ENCODE data around the gene KIF25.

- TF ChIP-seq CTCF (IDR thresholded peaks at IDR 0.05 in 4 of 5, conservative IDR thresholded peaks at IDR 0.05 in 1 of 5), result no peak
- TF ChIP-seq POLR2A (IDR thresholded peaks at IDR 0.05), result no peak
Measured at GRCh38 chr6:168041928-168042327, 44.5 kb downstream of the KIF25 start.

Measured in gastrocnemius medialis (tissue), 4 donors.